ENCODE results near the gene RGS21.
"Not testable (repeated sequence)": the region's sequence is repeated elsewhere in the genome, so short reads cannot be mapped to it uniquely, and the experiment has no call there.

The RGS21 gene

GRCh38 chr1:192316942-192317450 is at the start of gene RGS21:
TSS of gene RGS21 (plus strand) at chr1:192316992. CDS start at chr1:192343037, 26,045 bp downstream.
- no peak for DNase-seq (ENCODE audit: low spot score)

- DNase-seq (ENCODE audit: low spot score): no peak
Observed at GRCh38 chr1:192268468-192269052, 48.2 kb upstream of the RGS21 start.

- no peak for DNase-seq (ENCODE audit: low spot score)
Observed at GRCh38 chr1:192270398-192270797, 46.4 kb upstream of the RGS21 start.

GRCh38 chr1:192272732-192273131 is 44.1 kb upstream of the RGS21 start:
- DNase-seq (ENCODE audit: low spot score): no peak

GRCh38 chr1:192274588-192274987 is 42.2 kb upstream of the RGS21 start:
- no peak for DNase-seq (ENCODE audit: low spot score)

- no peak for DNase-seq (ENCODE audit: low spot score)
Observed at GRCh38 chr1:192277635-192278034, 39.2 kb upstream of the RGS21 start.

GRCh38 chr1:192284927-192285326 is 31.9 kb upstream of the RGS21 start:
- no peak for DNase-seq (ENCODE audit: low spot score)

- DNase-seq (ENCODE audit: low spot score): no peak
Observed at GRCh38 chr1:192303029-192303428, 13.8 kb upstream of the RGS21 start.

GRCh38 chr1:192308314-192308713 is 8.5 kb upstream of the RGS21 start:
- not testable (repeated sequence) for DNase-seq (ENCODE audit: low spot score)

GRCh38 chr1:192311281-192311680 is 5.5 kb upstream of the RGS21 start:
- DNase-seq (ENCODE audit: low spot score): peak; percentile 3

GRCh38 chr1:192327997-192328396 is 11.2 kb downstream of the RGS21 start:
- no peak for DNase-seq (ENCODE audit: low spot score)

- DNase-seq (ENCODE audit: low spot score): no peak
Observed at GRCh38 chr1:192342842-192343241, 26.1 kb downstream of the RGS21 start.

- no peak for DNase-seq (ENCODE audit: low spot score)
Observed at GRCh38 chr1:192343344-192343743, 26.6 kb downstream of the RGS21 start.

GRCh38 chr1:192349314-192349713 is 32.5 kb downstream of the RGS21 start:
- no peak for DNase-seq (ENCODE audit: low spot score)

- DNase-seq (ENCODE audit: low spot score): no peak
Observed at GRCh38 chr1:192350356-192350755, 33.6 kb downstream of the RGS21 start.

- no peak for DNase-seq (ENCODE audit: low spot score)
Observed at GRCh38 chr1:192351550-192351949, 34.8 kb downstream of the RGS21 start.

GRCh38 chr1:192357924-192358323 is 41.1 kb downstream of the RGS21 start:
- DNase-seq (ENCODE audit: low spot score): no peak

GRCh38 chr1:192358402-192358801 is 41.6 kb downstream of the RGS21 start:
- no peak for DNase-seq (ENCODE audit: low spot score)

- no peak for DNase-seq (ENCODE audit: low spot score)
Observed at GRCh38 chr1:192358822-192359221, 42.0 kb downstream of the RGS21 start.

GRCh38 chr1:192363177-192363576 is 46.4 kb downstream of the RGS21 start:
- DNase-seq (ENCODE audit: low spot score): no peak

GRCh38 chr1:192367436-192367835 is 50.6 kb downstream of the RGS21 start:
- DNase-seq (ENCODE audit: low spot score): no peak

- DNase-seq (ENCODE audit: low spot score): no peak
Observed at GRCh38 chr1:192375306-192375705, 58.5 kb downstream of the RGS21 start.

GRCh38 chr1:192376374-192376773 is 59.6 kb downstream of the RGS21 start:
- no peak for DNase-seq (ENCODE audit: low spot score)

GRCh38 chr1:192378276-192378675 is 61.5 kb downstream of the RGS21 start:
- no peak for DNase-seq (ENCODE audit: low spot score)

Data from AG20443 (cell line).